ENCODE results near the gene HENMT1. TPM values are rescaled to one million over a fixed set of nuclear protein-coding genes. Genes with fewer than 3 reads are reported as not detected.

Gene HENMT1
- total and polyA plus RNA-seq, 9 of the 15 experiments (the other 6 are each of a cell fraction or from before 2014, with no cell fraction given): not detected

GRCh38 chr1:108653431-108654105, 7.3 kb downstream of the HENMT1 start:
- H4K20me1 ChIP-seq (replicated peaks; ENCODE audit: control insufficient read depth, insufficient read depth, low read length): no peaks in the 10 kb centered on the region
- no peak overlapping the region for H3K4me3 ChIP-seq
- H2AFZ ChIP-seq (ENCODE audit: low read depth, low read length): no peak overlapping the region
- no peaks in the 10 kb centered on the region for H3K9me1 ChIP-seq (ENCODE audit: control insufficient read depth, insufficient read depth, low read length)
- DNase-seq (ENCODE audit: extremely low read depth in 1 of 4, low spot score in 3 of 4) (no peak), FAIRE-seq (no peak), ATAC-seq (no peak)
- peaks cover 0 to 3% of the 10 kb centered on the region in 2 experiments; a peak in 2 of 5 replicates for H3K27me3 ChIP-seq (ENCODE audit: control insufficient read depth in 2 of 2, insufficient read depth in 2 of 2, low read length in 2 of 2)
- H3K27ac ChIP-seq (ENCODE audit: extremely low read depth, low read depth, low read length): no peak overlapping the region
- H3K36me3 ChIP-seq (ENCODE audit: control insufficient read depth, insufficient read depth, low read length): no peaks in the 10 kb centered on the region
- CTCF ChIA-PET (ENCODE audit: low intra/inter-chr PET ratio): interaction anchor here (0.6 kb wide), 1 partner anchor 139 kb away, joined by 3 read pairs; no protein-coding TSS in a partner anchor
- intact Hi-C loops (cut with micrococcal nuclease): no loop called here
- TF ChIP-seq TCF7L2 (IDR thresholded peaks at IDR 0.05; ENCODE audit: low read depth, low read length) (no peak), BACH1 (tag; IDR thresholded peaks at IDR 0.05) (no peak), NFIX (CRISPR knock-in tag; IDR thresholded peaks at IDR 0.05; ENCODE audit: low read depth) (no peak), ZNF785 (CRISPR knock-in tag; IDR thresholded peaks at IDR 0.05) (no peak), ZBTB7A (IDR thresholded peaks at IDR 0.05; ENCODE audit: borderline replicate concordance, control insufficient read depth, low read depth, low read length) (no peak), ESRRA (IDR thresholded peaks at IDR 0.05; ENCODE audit: borderline replicate concordance, low read depth) (no peak), CHCHD3 (CRISPR knock-in tag; IDR thresholded peaks at IDR 0.05) (no peak), ATF3 (IDR thresholded peaks at IDR 0.05) (no peak), ATF3 (CRISPR knock-in tag; conservative IDR thresholded peaks at IDR 0.05) (no peak), NFATC3 (IDR thresholded peaks at IDR 0.05) (no peak), BCLAF1 (IDR thresholded peaks at IDR 0.05; ENCODE audit: borderline replicate concordance in 1 of 2, control insufficient read depth in 1 of 2, low read depth in 2 of 2, low read length in 1 of 2) (no peak), ZNF766 (CRISPR knock-in tag; conservative IDR thresholded peaks at IDR 0.05) (no peak)
- TF ChIP-seq, protein P1, sequence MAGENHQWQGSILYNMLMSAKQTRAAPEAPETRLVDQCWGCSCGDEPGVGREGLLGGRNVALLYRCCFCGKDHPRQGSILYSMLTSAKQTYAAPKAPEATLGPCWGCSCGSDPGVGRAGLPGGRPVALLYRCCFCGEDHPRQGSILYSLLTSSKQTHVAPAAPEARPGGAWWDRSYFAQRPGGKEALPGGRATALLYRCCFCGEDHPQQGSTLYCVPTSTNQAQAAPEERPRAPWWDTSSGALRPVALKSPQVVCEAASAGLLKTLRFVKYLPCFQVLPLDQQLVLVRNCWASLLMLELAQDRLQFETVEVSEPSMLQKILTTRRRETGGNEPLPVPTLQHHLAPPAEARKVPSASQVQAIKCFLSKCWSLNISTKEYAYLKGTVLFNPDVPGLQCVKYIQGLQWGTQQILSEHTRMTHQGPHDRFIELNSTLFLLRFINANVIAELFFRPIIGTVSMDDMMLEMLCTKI (IDR thresholded peaks at IDR 0.05; ENCODE audit: partially characterized antibody): no peak
- TF ChIP-seq, protein P2, sequence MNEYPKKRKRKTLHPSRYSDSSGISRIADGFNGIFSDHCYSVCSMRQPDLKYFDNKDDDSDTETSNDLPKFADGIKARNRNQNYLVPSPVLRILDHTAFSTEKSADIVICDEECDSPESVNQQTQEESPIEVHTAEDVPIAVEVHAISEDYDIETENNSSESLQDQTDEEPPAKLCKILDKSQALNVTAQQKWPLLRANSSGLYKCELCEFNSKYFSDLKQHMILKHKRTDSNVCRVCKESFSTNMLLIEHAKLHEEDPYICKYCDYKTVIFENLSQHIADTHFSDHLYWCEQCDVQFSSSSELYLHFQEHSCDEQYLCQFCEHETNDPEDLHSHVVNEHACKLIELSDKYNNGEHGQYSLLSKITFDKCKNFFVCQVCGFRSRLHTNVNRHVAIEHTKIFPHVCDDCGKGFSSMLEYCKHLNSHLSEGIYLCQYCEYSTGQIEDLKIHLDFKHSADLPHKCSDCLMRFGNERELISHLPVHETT (CRISPR knock-in tag; conservative IDR thresholded peaks at IDR 0.05 in 1 of 2, IDR thresholded peaks at IDR 0.05 in 1 of 2): no peak
- H3K79me2 ChIP-seq (ENCODE audit: control insufficient read depth, insufficient read depth, low read length): no peaks in the 10 kb centered on the region
- 0% methylated on average over 2 of the region's 2 CpGs for WGBS (ENCODE audit: insufficient coverage, low coverage, missing lambda C conversion rate)
- no peaks in the 10 kb centered on the region; a peak in 1 of 5 replicates for H3K4me1 ChIP-seq (replicated peaks in 1 of 2; ENCODE audit: control insufficient read depth in 2 of 2, insufficient read depth in 2 of 2, low read length in 2 of 2)
- in situ Hi-C loops (cut with MboI): no loop called here
- H3K9ac ChIP-seq (ENCODE audit: insufficient read depth in 1 of 2, low read depth in 2 of 2, low read length in 2 of 2): no peak overlapping the region
- H3K9me3 ChIP-seq (replicated peaks; ENCODE audit: control insufficient read depth, insufficient read depth, low read depth, low read length): no peaks in the 10 kb centered on the region
- H3K4me2 ChIP-seq (ENCODE audit: insufficient read depth, low read length): no peak overlapping the region
- POLR2A ChIA-PET: no interaction called here
- no TSS peak for BruUV-seq (replicated peaks)
